K562 (cell line): ENCODE measurements around the gene BEST2. TPM values are rescaled to one million over a fixed set of nuclear protein-coding genes. Genes with fewer than 3 reads are reported as not detected.

Source experiments
- ATAC-seq: fragments of 200-7000 bp; cut with Tn5 transposase; 3 replicates; pipeline ENCODE4 v1.9.1; 2020; ENCODE audit warnings: moderate library complexity
- BruUV-seq: library from RNA; stranded (reverse); fragments of 400-500 nt; replicated peaks from 2 replicates; lab custom pipeline; 2021; lab: Mats Ljungman, UMichigan
- CTCF ChIA-PET: fragments of 300-600 bp; formaldehyde crosslinking; extraction: SDS; loops from one replicate; lab custom pipeline; 2021; ENCODE audit warnings: low intra/inter-chr PET ratio; lab: Yijun Ruan, JAX
- POLR2A ChIA-PET: fragments of 300-600, 350-650 bp; sonication (Branson Sonifier 250); formaldehyde crosslinking; extraction: SDS; loops from one replicate; lab custom pipeline; 2021; ENCODE audit warnings: antibody characterized with exemption, inconsistent platforms; lab: Yijun Ruan, JAX
- DNase-seq, 4 experiments: peaks; one replicate each; pipeline versions ENCODE4 v3.0.0 to v3.0.0-alpha.2; 2011 to 2018; ENCODE audit warnings: low spot score in 3 of 4, mixed read lengths in 3 of 4; ENCODE audit errors: extremely low read depth in 1 of 4
- FAIRE-seq: peaks from 2 replicates; lab custom pipeline; 2011; peaks lifted over from hg19 to GRCh38; lab: Jason Lieb, UNC
- H2AFZ ChIP-seq: 2 replicates; pipeline ENCODE4 v1.6.0; 2011; ENCODE audit warnings: low read depth, low read length, control low read depth, inconsistent platforms
- H3K27ac ChIP-seq: fragments of 200-600 bp; 3 replicates; pipeline ENCODE4 v1.8.0; 2011; ENCODE audit warnings: low read depth, mild to moderate bottlenecking, control low read depth, inconsistent platforms, low read length, moderate library complexity, mixed read lengths; ENCODE audit errors: extremely low read depth
- H3K27me3 ChIP-seq, 2 experiments: fragments of 300-600 bp in 1 of 2; 2 replicates in 1 of 2; 3 replicates in 1 of 2; pipeline versions ENCODE4 v1.6.0 to v1.8.0; 2011; ENCODE audit warnings: inconsistent platforms in 2 of 2, low read length in 2 of 2, mild to moderate bottlenecking in 1 of 2, mixed read lengths in 1 of 2, moderate library complexity in 1 of 2; ENCODE audit not compliant: control insufficient read depth in 2 of 2, insufficient read depth in 2 of 2
- H3K36me3 ChIP-seq: fragments of 300-600 bp; 3 replicates; pipeline ENCODE4 v1.8.0; 2011; ENCODE audit warnings: mild to moderate bottlenecking, low read length, inconsistent platforms; ENCODE audit not compliant: control insufficient read depth, insufficient read depth
- H3K4me1 ChIP-seq, 2 experiments: fragments of 200-600 bp in 1 of 2; replicated peaks in 1 of 2; 2 replicates in 1 of 2; 3 replicates in 1 of 2; pipeline versions ENCODE4 v1.5.1 to v1.8.0; 2011; ENCODE audit warnings: inconsistent platforms in 2 of 2, low read length in 2 of 2, mild to moderate bottlenecking in 1 of 2, mixed read lengths in 1 of 2, moderate library complexity in 1 of 2; ENCODE audit not compliant: control insufficient read depth in 2 of 2, insufficient read depth in 2 of 2
- H3K4me2 ChIP-seq: 2 replicates; pipeline ENCODE4 v1.6.1; 2011; ENCODE audit warnings: low read length, control low read depth, inconsistent platforms, mixed read lengths; ENCODE audit not compliant: insufficient read depth
- H3K4me3 ChIP-seq: fragments of 200-600 bp; sonication (generic), shearing (Covaris generic); 2 replicates; pipeline ENCODE4 v1.5.1; 2016; ENCODE audit warnings: control low read depth, inconsistent platforms
- H3K79me2 ChIP-seq: fragments of 200-600 bp; 3 replicates; pipeline ENCODE4 v1.8.0; 2011; ENCODE audit warnings: low read length, inconsistent platforms; ENCODE audit not compliant: control insufficient read depth, insufficient read depth
- H3K9ac ChIP-seq, 2 experiments: 2 replicates each; pipeline versions ENCODE4 v1.6.0 to v1.6.1; 2011; ENCODE audit warnings: low read depth in 2 of 2, low read length in 2 of 2, control low read depth in 1 of 2, inconsistent platforms in 1 of 2, mild to moderate bottlenecking in 1 of 2, mixed read lengths in 1 of 2; ENCODE audit not compliant: insufficient read depth in 1 of 2
- H3K9me1 ChIP-seq: one replicate; pipeline ENCODE4 v1.6.0; 2011; ENCODE audit warnings: inconsistent platforms, mild to moderate bottlenecking, low read length, moderate library complexity; ENCODE audit not compliant: control insufficient read depth, insufficient read depth
- H3K9me3 ChIP-seq: replicated peaks from 2 replicates; pipeline ENCODE4 v1.5.1; 2011; ENCODE audit warnings: low read depth, low read length, inconsistent platforms; ENCODE audit not compliant: control insufficient read depth, insufficient read depth
- H4K20me1 ChIP-seq: replicated peaks from 2 replicates; pipeline ENCODE4 v1.6.1; 2011; ENCODE audit warnings: low read length, inconsistent platforms, mixed read lengths; ENCODE audit not compliant: control insufficient read depth, insufficient read depth
- C11orf30 ChIP-seq: fragments of 450-650 bp; IDR thresholded peaks from 2 replicates; pipeline ENCODE4 v1.6.1; 2016; ENCODE audit warnings: low read depth, mild to moderate bottlenecking
- DACH1 ChIP-seq: fragments of 450-650 bp; IDR thresholded peaks from 2 replicates; pipeline ENCODE4 v1.6.1; 2018; ENCODE audit not compliant: partially characterized antibody
- EGR1 ChIP-seq: fragments of 450-650 bp; conservative IDR thresholded peaks from 2 replicates; pipeline ENCODE4 v1.6.1; 2017; ENCODE audit warnings: mild to moderate bottlenecking
- ELK1 ChIP-seq: sonication (generic); formaldehyde crosslinking; IDR thresholded peaks from 2 replicates; pipeline ENCODE4 v1.8.1; 2022; ENCODE audit warnings: missing genetic modification reagents
- JUNB ChIP-seq: fragments of 450-650 bp; formaldehyde crosslinking; conservative IDR thresholded peaks from 2 replicates; pipeline ENCODE4 v1.4.0; 2020; ENCODE audit warnings: mild to moderate bottlenecking
- NR2C2 ChIP-seq, 2 experiments: fragments of 200-800 bp in 1 of 2; sonication (Bioruptor generic) in 1 of 2; sonication (generic) in 1 of 2; formaldehyde crosslinking in 1 of 2; IDR thresholded peaks; 2 replicates each; pipeline versions ENCODE4 v1.6.1 to v1.8.0; 2016 to 2022; ENCODE audit warnings: mild to moderate bottlenecking in 1 of 2, missing compliant biosample characterization in 1 of 2, missing genetic modification characterization in 1 of 2, missing genetic modification reagents in 1 of 2
- RAD21 ChIP-seq, 2 experiments: fragments of 250-450 bp in 1 of 2; fragments of 450-650 bp in 1 of 2; sonication (Bioruptor Pico) in 1 of 2; formaldehyde crosslinking in 1 of 2; IDR thresholded peaks in 1 of 2; conservative IDR thresholded peaks in 1 of 2; 2 replicates each; pipeline versions ENCODE4 v1.4.0 to v1.8.0; 2020 to 2022; ENCODE audit warnings: mild to moderate bottlenecking in 2 of 2, moderate library complexity in 1 of 2
- SMARCA4 ChIP-seq: fragments of 450-650 bp; IDR thresholded peaks from 2 replicates; pipeline ENCODE4 v1.6.1; 2016
- SMARCB1 ChIP-seq: IDR thresholded peaks from 2 replicates; pipeline ENCODE4 v1.6.1; 2011; ENCODE audit warnings: improper control_type of control experiment, low read depth; ENCODE audit not compliant: insufficient read length
- SP2 ChIP-seq: IDR thresholded peaks from 2 replicates; pipeline ENCODE4 v1.6.1; 2011; ENCODE audit warnings: mild to moderate bottlenecking, low read depth, low read length, moderate library complexity; ENCODE audit not compliant: poor library complexity, severe bottlenecking; ENCODE audit errors: extremely low read depth
- TGIF2 ChIP-seq: sonication (generic); formaldehyde crosslinking; IDR thresholded peaks from 2 replicates; pipeline ENCODE4 v1.8.1; 2022; ENCODE audit warnings: mild to moderate bottlenecking, missing genetic modification reagents, moderate library complexity
- YY1 ChIP-seq, 3 experiments: IDR thresholded peaks; 2 replicates each; pipeline ENCODE4 v1.6.1; 2011; ENCODE audit warnings: low read length in 2 of 3, mild to moderate bottlenecking in 2 of 3, moderate library complexity in 2 of 3, borderline replicate concordance in 1 of 3, control low read depth in 1 of 3, low read depth in 1 of 3; ENCODE audit not compliant: insufficient read depth in 3 of 3, insufficient replicate concordance in 2 of 3, control insufficient read depth in 1 of 3, insufficient read length in 1 of 3; ENCODE audit errors: extremely low read depth in 1 of 3
- ZNF134 ChIP-seq: fragments of 250-450 bp; sonication (Bioruptor Pico); conservative IDR thresholded peaks from 2 replicates; pipeline ENCODE4 v1.4.0; 2020
- ZNF518B ChIP-seq: fragments of 250-450 bp; sonication (Bioruptor Pico); IDR thresholded peaks from 2 replicates; pipeline ENCODE4 v1.5.0; 2021; ENCODE audit warnings: mild to moderate bottlenecking, moderate library complexity
- ZNF589 ChIP-seq: fragments of 200-800 bp; sonication (Bioruptor generic); IDR thresholded peaks from 2 replicates; pipeline ENCODE4 v1.6.1; 2016; ENCODE audit warnings: low read depth, missing genetic modification characterization, missing compliant biosample characterization
- WGBS: fragments of 100-300 bp; shearing (Covaris generic); methylation state at CpG from one replicate; pipeline ENCODE4 v1.1.6; 2016; ENCODE audit warnings: low coverage, mixed read lengths; ENCODE audit not compliant: insufficient coverage; ENCODE audit errors: missing lambda C conversion rate; 5-methylcytosine and 5-hydroxymethylcytosine counted together
- in situ Hi-C: fragments of 300-500 bp; cut with MboI; formaldehyde crosslinking; loops from 4 replicates; pipeline ENCODE4 v1.15.0; 2018; ENCODE audit warnings: inconsistent platforms, mixed read lengths
- intact Hi-C: fragments of 100-400 bp; cut with micrococcal nuclease; formaldehyde crosslinking; loops from 2 replicates; pipeline ENCODE4 v1.14.2; 2022
- polyA plus RNA-seq, 8 experiments: library from polyadenylated mRNA; depleted of rRNA in 4 of 8; stranded (reverse) in 5 of 8; unstranded in 3 of 8; fragments of >200 nt; fragmentation: Nextera tagmentation in 2 of 8; fragmentation: Illumina TruSeq in 1 of 8; extraction: Ambion mirVana in 2 of 8; extraction: Trizol in 1 of 8; gene quantifications; 2 replicates each; pipeline versions ENCODE4 v1.2.1 to v1.2.3, GENCODE V29; 2011 to 2014; ENCODE audit warnings: inconsistent platforms in 1 of 8, missing spikeins in 1 of 8
- total RNA-seq, 7 experiments: library from RNA; depleted of rRNA in 6 of 7; stranded (reverse); fragments of >200 nt in 6 of 7; fragmentation: Illumina TruSeq in 2 of 7; extraction: Trizol in 2 of 7; gene quantifications; 2 replicates each; pipeline versions ENCODE4 v1.2.1 to v1.2.3, GENCODE V29; 2011 to 2021; ENCODE audit warnings: low replicate concordance in 1 of 7
- TF ChIP-seq, protein P1 (sequence below): fragments of 250-450 bp; sonication (Bioruptor Pico); IDR thresholded peaks from 2 replicates; pipeline ENCODE4 v1.5.0; 2020; ENCODE audit warnings: mild to moderate bottlenecking

Gene BEST2
- total and polyA plus RNA-seq, 9 of the 15 experiments (the other 6 are each of a cell fraction or from before 2014, with no cell fraction given) = not detected

DNA sequence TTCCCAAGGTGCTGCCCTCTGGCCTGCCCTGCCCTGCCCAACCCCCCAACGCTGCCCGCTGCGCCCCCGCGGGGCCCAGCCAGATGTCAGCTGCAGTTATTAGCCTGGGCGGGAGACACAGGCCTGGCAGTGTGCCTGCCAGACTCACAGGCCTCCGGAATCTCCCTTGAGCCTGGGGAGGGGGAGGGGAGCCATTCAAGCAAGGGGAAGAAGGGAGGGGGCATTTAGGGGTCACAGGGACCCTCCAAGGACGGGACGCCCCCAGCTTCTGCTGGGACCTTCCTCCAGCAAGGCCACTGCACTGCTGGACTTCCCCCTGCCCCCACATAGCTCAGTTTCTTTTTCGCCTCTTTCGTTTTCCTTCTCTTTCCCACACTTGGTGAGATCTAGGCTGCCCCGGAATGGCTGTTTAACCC, 37.1 kb downstream of the BEST2 start:
- no TSS peak for BruUV-seq
- H3K4me3 ChIP-seq = peak overlapping the region; percentile 83
- no peaks in the 10 kb centered on the region for H3K9me3 ChIP-seq
- H3K9ac ChIP-seq = peak overlapping the region; percentile 73 to 87
- H3K36me3 ChIP-seq = no peaks in the 10 kb centered on the region
- peak overlapping the region; percentile 89 for H3K27ac ChIP-seq
- peaks cover 60 to 88% of the 10 kb centered on the region in 2 experiments for H3K4me1 ChIP-seq
- 7% methylated on average over 12 of the region's 12 CpGs for WGBS
- no peak for ATAC-seq
- ChIA-PET POLR2A (interaction anchor here (0.6 to 2.3 kb wide), 8 partner anchors 10 to 607 kb away, joined by 3 to 15 read pairs (median 3); no protein-coding TSS in a partner anchor), CTCF (no interaction called here)
- peak overlapping the region; percentile 82 for H3K4me2 ChIP-seq
- no peaks in the 10 kb centered on the region for H3K27me3 ChIP-seq
- peaks cover 13% of the 10 kb centered on the region; the same call in 1 of the 2 replicates for H4K20me1 ChIP-seq
- peak in 2 of 4 experiments; percentile 53 to 79 for DNase-seq
- intact Hi-C loops (no loop called here), in situ Hi-C loops (no loop called here)
- no peaks in the 10 kb centered on the region for H3K9me1 ChIP-seq
- H2AFZ ChIP-seq = peak overlapping the region; percentile 76
- no peak for FAIRE-seq
- H3K79me2 ChIP-seq = peaks cover 35% of the 10 kb centered on the region
- TF ChIP-seq JUNB (CRISPR knock-in tag) = no peak
- TF ChIP-seq ZNF134 (CRISPR knock-in tag) = no peak
- TF ChIP-seq SP2 = no peak
- TF ChIP-seq C11orf30 = no peak
- no peak for TF ChIP-seq ZNF518B (CRISPR knock-in tag)
- TF ChIP-seq ELK1 (CRISPR knock-in tag) = no peak
- TF ChIP-seq EGR1 = peak; percentile 73
- TF ChIP-seq DACH1 = peak; percentile 61
- no peak for TF ChIP-seq NR2C2 (CRISPR knock-in tag; IDR thresholded peaks at IDR 0.05)
- TF ChIP-seq NR2C2 (tag; IDR thresholded peaks at IDR 0.05) = peak; percentile 68
- peak; percentile 41; the same call in 1 of the 2 replicates for TF ChIP-seq SMARCA4
- TF ChIP-seq, protein P1, sequence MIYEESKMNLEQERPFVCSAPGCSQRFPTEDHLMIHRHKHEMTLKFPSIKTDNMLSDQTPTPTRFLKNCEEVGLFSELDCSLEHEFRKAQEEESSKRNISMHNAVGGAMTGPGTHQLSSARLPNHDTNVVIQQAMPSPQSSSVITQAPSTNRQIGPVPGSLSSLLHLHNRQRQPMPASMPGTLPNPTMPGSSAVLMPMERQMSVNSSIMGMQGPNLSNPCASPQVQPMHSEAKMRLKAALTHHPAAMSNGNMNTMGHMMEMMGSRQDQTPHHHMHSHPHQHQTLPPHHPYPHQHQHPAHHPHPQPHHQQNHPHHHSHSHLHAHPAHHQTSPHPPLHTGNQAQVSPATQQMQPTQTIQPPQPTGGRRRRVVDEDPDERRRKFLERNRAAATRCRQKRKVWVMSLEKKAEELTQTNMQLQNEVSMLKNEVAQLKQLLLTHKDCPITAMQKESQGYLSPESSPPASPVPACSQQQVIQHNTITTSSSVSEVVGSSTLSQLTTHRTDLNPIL (CRISPR knock-in tag) = no peak
- no peak for TF ChIP-seq SMARCB1
- TF ChIP-seq ZNF589 = 0 out of 2 replicates have a peak, but pooled peaks have one; percentile 60
- TF ChIP-seq RAD21 (CRISPR knock-in tag; conservative IDR thresholded peaks at IDR 0.05 in 1 of 2, IDR thresholded peaks at IDR 0.05 in 1 of 2) = no peak
- TF ChIP-seq TGIF2 (CRISPR knock-in tag) = no peak
- TF ChIP-seq YY1 (IDR thresholded peaks at IDR 0.05; ENCODE audit: borderline replicate concordance in 1 of 3, control insufficient read depth in 1 of 3, extremely low read depth in 1 of 3, insufficient read depth in 3 of 3, insufficient read length in 1 of 3, insufficient replicate concordance in 2 of 3, low read depth in 1 of 3, low read length in 2 of 3) = peak in 1 of 3 experiments; percentile 23
